ENCODE results near the gene LRP5.

- TF ChIP-seq POLR2AphosphoS5 (IDR thresholded peaks at IDR 0.05) (no peak), CTCF (IDR thresholded peaks at IDR 0.05) (no peak), EP300 (IDR thresholded peaks at IDR 0.05) (no peak)
These were observed 62.9 kb downstream of the LRP5 start for GRCh38 chr11:68375337-68375736.
